Astrocyte (in vitro differentiated cells and primary cell): ENCODE measurements around the gene DLGAP1. TPM values are rescaled to one million over a fixed set of nuclear protein-coding genes. Genes with fewer than 3 reads are reported as not detected.

ENCODE experiments used
- DNase-seq: peaks from one replicate; pipeline ENCODE4 v3.0.0-alpha.2; 2010; ENCODE audit warnings: low read depth
- FAIRE-seq: peaks from 2 replicates; lab custom pipeline; 2011; peaks lifted over from hg19 to GRCh38; lab: Jason Lieb, UNC
- H2AFZ ChIP-seq: 2 replicates; pipeline ENCODE4 v1.6.0; 2012; ENCODE audit warnings: low read depth, low read length, inconsistent platforms
- H3K27ac ChIP-seq: 2 replicates; pipeline ENCODE4 v1.5.1; 2011; ENCODE audit warnings: low read depth, low read length, inconsistent platforms
- H3K27me3 ChIP-seq: 2 replicates; pipeline ENCODE4 v1.6.0; 2011; ENCODE audit warnings: low read length, inconsistent platforms; ENCODE audit not compliant: insufficient read depth
- H3K36me3 ChIP-seq: 2 replicates; pipeline ENCODE4 v1.5.1; 2011; ENCODE audit warnings: low read length, inconsistent platforms; ENCODE audit not compliant: insufficient read depth
- H3K4me1 ChIP-seq: 2 replicates; pipeline ENCODE4 v1.5.1; 2011; ENCODE audit warnings: low read length, inconsistent platforms; ENCODE audit not compliant: insufficient read depth
- H3K4me2 ChIP-seq: 2 replicates; pipeline ENCODE4 v1.6.0; 2012; ENCODE audit warnings: low read length, inconsistent platforms
- H3K4me3 ChIP-seq: 2 replicates; pipeline ENCODE4 v1.5.1; 2011; ENCODE audit warnings: low read depth, mild to moderate bottlenecking, low read length, inconsistent platforms; ENCODE audit not compliant: insufficient read depth
- H3K79me2 ChIP-seq: 2 replicates; pipeline ENCODE4 v1.6.0; 2012; ENCODE audit warnings: mild to moderate bottlenecking, low read length, inconsistent platforms; ENCODE audit not compliant: insufficient read depth
- H3K9ac ChIP-seq: 2 replicates; pipeline ENCODE4 v1.6.0; 2012; ENCODE audit warnings: mild to moderate bottlenecking, low read length, inconsistent platforms
- H3K9me3 ChIP-seq: 2 replicates; pipeline ENCODE4 v1.5.1; 2012; ENCODE audit warnings: low read depth, mild to moderate bottlenecking, low read length, inconsistent platforms; ENCODE audit not compliant: insufficient read depth
- H4K20me1 ChIP-seq: 2 replicates; pipeline ENCODE4 v1.6.0; 2012; ENCODE audit warnings: low read length, inconsistent platforms; ENCODE audit not compliant: insufficient read depth
- H3K27ac Mint-ChIP-seq: one replicate; pipeline ENCODE4 v1.8.0; 2021; ENCODE audit warnings: mild to moderate bottlenecking, mixed read lengths; ENCODE audit not compliant: unreplicated experiment
- H3K27me3 Mint-ChIP-seq: one replicate; pipeline ENCODE4 v1.8.0; 2021; ENCODE audit warnings: low read depth, mixed read lengths; ENCODE audit not compliant: unreplicated experiment
- H3K36me3 Mint-ChIP-seq: one replicate; pipeline ENCODE4 v1.8.0; 2021; ENCODE audit warnings: low read depth, mixed read lengths; ENCODE audit not compliant: unreplicated experiment
- H3K4me1 Mint-ChIP-seq: one replicate; pipeline ENCODE4 v1.8.0; 2021; ENCODE audit warnings: low read depth, mixed read lengths; ENCODE audit not compliant: unreplicated experiment
- H3K4me3 Mint-ChIP-seq: one replicate; pipeline ENCODE4 v1.8.0; 2021; ENCODE audit warnings: mild to moderate bottlenecking, moderate library complexity, mixed read lengths; ENCODE audit not compliant: unreplicated experiment
- H3K9me3 Mint-ChIP-seq: one replicate; pipeline ENCODE4 v1.8.0; 2021; ENCODE audit warnings: mild to moderate bottlenecking, mixed read lengths; ENCODE audit not compliant: unreplicated experiment
- CTCF ChIP-seq: IDR thresholded peaks from 2 replicates; pipeline ENCODE4 v1.5.1; 2011; ENCODE audit warnings: low read depth, mild to moderate bottlenecking, inconsistent platforms, low read length, moderate library complexity; ENCODE audit not compliant: insufficient read depth
- EZH2 ChIP-seq: IDR thresholded peaks from 2 replicates; pipeline ENCODE4 v1.6.1; 2012; ENCODE audit warnings: mild to moderate bottlenecking, low read length, inconsistent platforms; ENCODE audit not compliant: insufficient read depth
- total RNA-seq: library from RNA; stranded (reverse); gene quantifications from 2 replicates; pipeline ENCODE4 v1.2.1, GENCODE V29; 2021

Gene DLGAP1
- total RNA-seq, 1 donor from 2014 or later: 2.3 TPM

GRCh38 chr18:3998698-3999333 is 456.3 kb downstream of the DLGAP1 start:
- H3K4me2 ChIP-seq: no peak overlapping the region
- FAIRE-seq: peak; percentile 76
- no peak overlapping the region for H3K27ac Mint-ChIP-seq

GRCh38 chr18:3995476-3996102 is 459.5 kb downstream of the DLGAP1 start:
- no peak overlapping the region for H3K27ac Mint-ChIP-seq
- H3K36me3 ChIP-seq: no peaks in the 10 kb centered on the region

More at GRCh38 chr18:3998698-3999333, 456.3 kb downstream of the DLGAP1 start:
- no peaks in the 10 kb centered on the region for H3K27me3 ChIP-seq
- no peaks in the 10 kb centered on the region for H3K27me3 Mint-ChIP-seq
- TF ChIP-seq CTCF (peak; percentile 92), EZH2 (no peak)
- H3K27ac ChIP-seq: no peak overlapping the region
- no peak overlapping the region for H3K4me3 ChIP-seq
- H3K9ac ChIP-seq: no peak overlapping the region
- no peaks in the 10 kb centered on the region for H3K36me3 Mint-ChIP-seq
- H3K4me1 Mint-ChIP-seq: peaks cover 2% of the 10 kb centered on the region
- no peak overlapping the region for H3K4me3 Mint-ChIP-seq
- H2AFZ ChIP-seq: no peak overlapping the region
- no peaks in the 10 kb centered on the region for H3K36me3 ChIP-seq
- peaks cover 2% of the 10 kb centered on the region for H3K4me1 ChIP-seq
- DNase-seq: peak; percentile 34
- H4K20me1 ChIP-seq: no peaks in the 10 kb centered on the region
- no peaks in the 10 kb centered on the region for H3K79me2 ChIP-seq
- H3K9me3 ChIP-seq: no peaks in the 10 kb centered on the region
- no peaks in the 10 kb centered on the region for H3K9me3 Mint-ChIP-seq

More at GRCh38 chr18:3995476-3996102, 459.5 kb downstream of the DLGAP1 start:
- H3K4me3 ChIP-seq: no peak overlapping the region
- FAIRE-seq: peak; percentile 65
- Mint-ChIP-seq H3K9me3 (no peaks in the 10 kb centered on the region), H3K4me3 (no peak overlapping the region), H3K4me1 (no peaks in the 10 kb centered on the region), H3K27me3 (no peaks in the 10 kb centered on the region), H3K36me3 (no peaks in the 10 kb centered on the region)
- H3K9ac ChIP-seq: no peak overlapping the region
- H3K79me2 ChIP-seq: no peaks in the 10 kb centered on the region
- peak overlapping the region; percentile 30 for H3K4me2 ChIP-seq
- H4K20me1 ChIP-seq: no peaks in the 10 kb centered on the region
- no peak overlapping the region for H3K27ac ChIP-seq
- no peaks in the 10 kb centered on the region for H3K9me3 ChIP-seq
- DNase-seq: peak; percentile 39
- H3K27me3 ChIP-seq: no peaks in the 10 kb centered on the region
- peaks cover 2% of the 10 kb centered on the region for H3K4me1 ChIP-seq
- no peak overlapping the region for H2AFZ ChIP-seq
- peak; percentile 89 for TF ChIP-seq CTCF
- no peak for TF ChIP-seq EZH2
